ENCODE results near the gene POLDIP2. TPM values are rescaled to one million over a fixed set of nuclear protein-coding genes. Genes with fewer than 3 reads are reported as not detected.

Gene POLDIP2
- total RNA-seq, 4 donors from 2014 or later, result 66.8 to 102 (median 90.9) TPM

GRCh38 chr17:28344011-28344410, 13.3 kb downstream of the POLDIP2 start:
- no peak overlapping the region for H3K4me3 ChIP-seq
- no peak overlapping the region for H3K27ac ChIP-seq
- no peak for TF ChIP-seq CTCF (IDR thresholded peaks at IDR 0.05)
- no peak for TF ChIP-seq POLR2A (IDR thresholded peaks at IDR 0.05)
- H3K4me1 ChIP-seq, result peaks cover 5 to 42% (median 18%) of the 10 kb centered on the region in 3 donors
- H3K9me3 ChIP-seq, result no peaks in the 10 kb centered on the region
- no peaks in the 10 kb centered on the region for H3K27me3 ChIP-seq
- 67% methylated on average over 4 of the region's 9 CpGs; no CpG with 5 or more reads in 1 of the 2 donors for WGBS, 2 donors
- peaks cover 40 to 96% (median 81%) of the 10 kb centered on the region in 3 donors for H3K36me3 ChIP-seq
- DNase-seq, result no peak
- intact Hi-C loops (cut with DNase I), result no loop called here

- 73 to 74% methylated on average over 4 to 8 of the region's 10 CpGs for WGBS, 2 donors
- TF ChIP-seq POLR2A (IDR thresholded peaks at IDR 0.05) (no peak), CTCF (IDR thresholded peaks at IDR 0.05) (no peak)
- H3K27me3 ChIP-seq, result no peaks in the 10 kb centered on the region
- H3K4me1 ChIP-seq, result peaks cover 5 to 47% (median 23%) of the 10 kb centered on the region in 3 donors
- H3K36me3 ChIP-seq, result peaks cover 40 to 91% (median 76%) of the 10 kb centered on the region in 3 donors
- H3K4me3 ChIP-seq, result no peak overlapping the region
- H3K9me3 ChIP-seq, result no peaks in the 10 kb centered on the region
- no peak for DNase-seq
- intact Hi-C loops (cut with DNase I), result no loop called here
- no peak overlapping the region for H3K27ac ChIP-seq
Observed at GRCh38 chr17:28343491-28343932, 13.8 kb downstream of the POLDIP2 start.

GRCh38 chr17:28342313-28342712, 15.0 kb downstream of the POLDIP2 start:
- TF ChIP-seq POLR2A (IDR thresholded peaks at IDR 0.05) (no peak), CTCF (IDR thresholded peaks at IDR 0.05) (no peak)
- Histone ChIP-seq H3K36me3 (peaks cover 30 to 79% (median 64%) of the 10 kb centered on the region in 3 donors), H3K27ac (no peak overlapping the region), H3K4me3 (no peak overlapping the region), H3K4me1 (peaks cover 7 to 51% (median 29%) of the 10 kb centered on the region in 3 donors), H3K27me3 (no peaks in the 10 kb centered on the region), H3K9me3 (no peaks in the 10 kb centered on the region)
- no peak for DNase-seq
- 85 to 92% methylated on average over 4 to 14 of the region's 14 CpGs for WGBS, 2 donors
- intact Hi-C loops (cut with DNase I), result no loop called here

GRCh38 chr17:28341516-28341915, 15.8 kb downstream of the POLDIP2 start:
- TF ChIP-seq CTCF (IDR thresholded peaks at IDR 0.05) (no peak), POLR2A (IDR thresholded peaks at IDR 0.05) (no peak)
- Histone ChIP-seq H3K27ac (no peak overlapping the region), H3K9me3 (no peaks in the 10 kb centered on the region), H3K4me1 (peaks cover 13 to 51% (median 29%) of the 10 kb centered on the region in 3 donors), H3K27me3 (no peaks in the 10 kb centered on the region), H3K4me3 (no peak overlapping the region), H3K36me3 (peaks cover 28 to 71% (median 58%) of the 10 kb centered on the region in 3 donors)
- intact Hi-C loops (cut with DNase I), result no loop called here
- WGBS, 2 donors, result 91 to 92% methylated on average over 4 to 10 of the region's 11 CpGs
- DNase-seq, result no peak

- 72 to 78% methylated on average over 5 to 6 of the region's 6 CpGs for WGBS, 2 donors
- Histone ChIP-seq H3K27ac (no peak overlapping the region), H3K4me1 (peaks cover 19 to 54% (median 29%) of the 10 kb centered on the region in 3 donors), H3K4me3 (no peak overlapping the region), H3K36me3 (peaks cover 28 to 60% (median 49%) of the 10 kb centered on the region in 3 donors), H3K27me3 (no peaks in the 10 kb centered on the region), H3K9me3 (no peaks in the 10 kb centered on the region)
- intact Hi-C loops (cut with DNase I), result no loop called here
- TF ChIP-seq POLR2A (IDR thresholded peaks at IDR 0.05) (no peak), CTCF (IDR thresholded peaks at IDR 0.05) (no peak)
- no peak for DNase-seq
Observed at GRCh38 chr17:28340374-28340773, 17.0 kb downstream of the POLDIP2 start.
